HG03521 (cell line): ENCODE measurements around the gene MAP4K3.

ENCODE experiments used
- ATAC-seq: cut with Tn5 transposase; IDR thresholded peaks from one replicate; pipeline ENCODE4 v1.9.1; 2021; ENCODE audit warnings: mild to moderate bottlenecking, moderate library complexity; ENCODE audit not compliant: unreplicated experiment

MAP4K3 gene

GRCh38 chr2:39213015-39213414 lies 224.1 kb downstream of the MAP4K3 start:
- no peak for ATAC-seq

- no peak for ATAC-seq
Measured at GRCh38 chr2:39210846-39211245, 226.2 kb downstream of the MAP4K3 start.

- ATAC-seq = no peak
Measured at GRCh38 chr2:39203382-39203781, 233.7 kb downstream of the MAP4K3 start.

- ATAC-seq = no peak
Measured at GRCh38 chr2:39202639-39203369, 234.3 kb downstream of the MAP4K3 start.
